ENCODE results near the gene PDK2. TPM values are rescaled to one million over a fixed set of nuclear protein-coding genes. Genes with fewer than 3 reads are reported as not detected.

The PDK2 gene
- total RNA-seq, 1 donor, result 10.1 TPM

- no peak overlapping the region for H3K4me3 ChIP-seq (ENCODE audit: low read length)
These were observed 14.6 kb downstream of the PDK2 start for GRCh38 chr17:50109785-50110184.

GRCh38 chr17:50110591-50111349 is 15.6 kb downstream of the PDK2 start:
- H3K9me3 ChIP-seq (ENCODE audit: low read depth, low read length), result no peaks in the 10 kb centered on the region
- H3K27me3 ChIP-seq (ENCODE audit: insufficient read depth, low read length), result peaks cover 9% of the 10 kb centered on the region
- H3K4me3 ChIP-seq (ENCODE audit: low read length), result no peak overlapping the region
- H3K4me1 ChIP-seq (ENCODE audit: insufficient read depth, low read length), result no peaks in the 10 kb centered on the region

More at GRCh38 chr17:50109785-50110184, 14.6 kb downstream of the PDK2 start:
- Histone ChIP-seq H3K4me1 (ENCODE audit: insufficient read depth, low read length) (no peaks in the 10 kb centered on the region), H3K27me3 (ENCODE audit: insufficient read depth, low read length) (no peaks in the 10 kb centered on the region), H3K9me3 (ENCODE audit: low read depth, low read length) (no peaks in the 10 kb centered on the region)

GRCh38 chr17:50111673-50112655 is 16.8 kb downstream of the PDK2 start:
- peaks cover 18% of the 10 kb centered on the region for H3K27me3 ChIP-seq (ENCODE audit: insufficient read depth, low read length)
- H3K9me3 ChIP-seq (ENCODE audit: low read depth, low read length), result no peaks in the 10 kb centered on the region
- H3K4me1 ChIP-seq (ENCODE audit: insufficient read depth, low read length), result peaks cover 3% of the 10 kb centered on the region
- H3K4me3 ChIP-seq (ENCODE audit: low read length), result no peak overlapping the region

- peaks cover 25% of the 10 kb centered on the region for H3K27me3 ChIP-seq (ENCODE audit: insufficient read depth, low read length)
- H3K4me1 ChIP-seq (ENCODE audit: insufficient read depth, low read length), result peaks cover 10% of the 10 kb centered on the region
- no peak overlapping the region for H3K4me3 ChIP-seq (ENCODE audit: low read length)
- H3K9me3 ChIP-seq (ENCODE audit: low read depth, low read length), result no peaks in the 10 kb centered on the region
These were observed 17.5 kb downstream of the PDK2 start for GRCh38 chr17:50112694-50113093.

- H3K9me3 ChIP-seq (ENCODE audit: low read depth, low read length), result no peaks in the 10 kb centered on the region
- H3K27me3 ChIP-seq (ENCODE audit: insufficient read depth, low read length), result peaks cover 34% of the 10 kb centered on the region
- peaks cover 11% of the 10 kb centered on the region for H3K4me1 ChIP-seq (ENCODE audit: insufficient read depth, low read length)
- H3K4me3 ChIP-seq (ENCODE audit: low read length), result no peak overlapping the region
These were observed 18.6 kb downstream of the PDK2 start for GRCh38 chr17:50113624-50114320.

- Histone ChIP-seq H3K27me3 (ENCODE audit: insufficient read depth, low read length) (peaks cover 38% of the 10 kb centered on the region), H3K4me1 (ENCODE audit: insufficient read depth, low read length) (peaks cover 11% of the 10 kb centered on the region), H3K4me3 (ENCODE audit: low read length) (no peak overlapping the region), H3K9me3 (ENCODE audit: low read depth, low read length) (no peaks in the 10 kb centered on the region)
These were observed 19.2 kb downstream of the PDK2 start for GRCh38 chr17:50114401-50114800.

GRCh38 chr17:50114849-50115357 is 19.8 kb downstream of the PDK2 start:
- Histone ChIP-seq H3K4me1 (ENCODE audit: insufficient read depth, low read length) (peaks cover 11% of the 10 kb centered on the region), H3K27me3 (ENCODE audit: insufficient read depth, low read length) (peaks cover 38% of the 10 kb centered on the region), H3K4me3 (ENCODE audit: low read length) (no peak overlapping the region)

GRCh38 chr17:50115756-50116155 is 20.6 kb downstream of the PDK2 start:
- H3K4me3 ChIP-seq (ENCODE audit: low read length), result no peak overlapping the region
- no peaks in the 10 kb centered on the region for H3K9me3 ChIP-seq (ENCODE audit: low read depth, low read length)
- peaks cover 43% of the 10 kb centered on the region for H3K27me3 ChIP-seq (ENCODE audit: insufficient read depth, low read length)
- H3K4me1 ChIP-seq (ENCODE audit: insufficient read depth, low read length), result peaks cover 11% of the 10 kb centered on the region

More at GRCh38 chr17:50114849-50115357, 19.8 kb downstream of the PDK2 start:
- no peaks in the 10 kb centered on the region for H3K9me3 ChIP-seq (ENCODE audit: low read depth, low read length)

- H3K4me3 ChIP-seq (ENCODE audit: low read length), result no peak overlapping the region
- H3K9me3 ChIP-seq (ENCODE audit: low read depth, low read length), result no peaks in the 10 kb centered on the region
- peaks cover 43% of the 10 kb centered on the region for H3K27me3 ChIP-seq (ENCODE audit: insufficient read depth, low read length)
- peaks cover 11% of the 10 kb centered on the region for H3K4me1 ChIP-seq (ENCODE audit: insufficient read depth, low read length)
These were observed 22.3 kb downstream of the PDK2 start for GRCh38 chr17:50117202-50118051.

GRCh38 chr17:50118076-50118827 is 23.1 kb downstream of the PDK2 start:
- Histone ChIP-seq H3K9me3 (ENCODE audit: low read depth, low read length) (no peaks in the 10 kb centered on the region), H3K4me1 (ENCODE audit: insufficient read depth, low read length) (peaks cover 11% of the 10 kb centered on the region), H3K27me3 (ENCODE audit: insufficient read depth, low read length) (peaks cover 43% of the 10 kb centered on the region), H3K4me3 (ENCODE audit: low read length) (no peak overlapping the region)

- Histone ChIP-seq H3K9me3 (ENCODE audit: low read depth, low read length) (no peaks in the 10 kb centered on the region), H3K4me1 (ENCODE audit: insufficient read depth, low read length) (peaks cover 11% of the 10 kb centered on the region), H3K4me3 (ENCODE audit: low read length) (no peak overlapping the region), H3K27me3 (ENCODE audit: insufficient read depth, low read length) (peaks cover 43% of the 10 kb centered on the region)
These were observed 23.7 kb downstream of the PDK2 start for GRCh38 chr17:50118828-50119218.

GRCh38 chr17:50120475-50121253 is 25.5 kb downstream of the PDK2 start:
- no peak overlapping the region for H3K4me3 ChIP-seq (ENCODE audit: low read length)
- H3K9me3 ChIP-seq (ENCODE audit: low read depth, low read length), result no peaks in the 10 kb centered on the region
- H3K27me3 ChIP-seq (ENCODE audit: insufficient read depth, low read length), result peaks cover 35% of the 10 kb centered on the region
- peaks cover 11% of the 10 kb centered on the region for H3K4me1 ChIP-seq (ENCODE audit: insufficient read depth, low read length)

GRCh38 chr17:50122945-50123344 is 27.8 kb downstream of the PDK2 start:
- H3K27me3 ChIP-seq (ENCODE audit: insufficient read depth, low read length), result peaks cover 22% of the 10 kb centered on the region

More at GRCh38 chr17:50122945-50123344, 27.8 kb downstream of the PDK2 start:
- H3K9me3 ChIP-seq (ENCODE audit: low read depth, low read length), result no peaks in the 10 kb centered on the region
- no peak overlapping the region for H3K4me3 ChIP-seq (ENCODE audit: low read length)
- peaks cover 7% of the 10 kb centered on the region for H3K4me1 ChIP-seq (ENCODE audit: insufficient read depth, low read length)

Measured in mononuclear cell (primary cell).